ENCODE data around the gene NT5DC4.

DNA sequence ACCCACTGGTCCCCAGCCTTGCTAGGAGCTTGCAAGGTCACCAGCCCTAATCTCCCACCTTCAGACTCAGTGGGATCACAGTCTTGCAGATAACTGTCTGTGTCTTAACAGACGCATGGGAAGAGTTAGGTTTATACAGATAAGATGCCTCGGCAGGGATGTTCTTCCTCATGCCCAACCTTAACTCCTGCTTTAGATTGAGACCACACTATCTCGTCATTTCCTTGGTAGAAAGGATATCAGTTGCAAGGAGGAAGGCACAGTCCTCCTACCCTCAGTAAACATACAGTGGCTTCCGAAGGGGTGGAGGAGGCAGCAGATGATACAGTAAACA lies 7.2 kb downstream of the NT5DC4 start:
- no peak for TF ChIP-seq EZH2 (IDR thresholded peaks at IDR 0.05; ENCODE audit: insufficient read depth, poor library complexity, severe bottlenecking)
- TF ChIP-seq EZH2phosphoT487 (IDR thresholded peaks at IDR 0.05; ENCODE audit: insufficient read depth, low read depth): no peak

Data from GM23248 (cell line).